Pons (tissue), 1 donor: ENCODE measurements around the gene GEMIN2.
"Not testable (repeated sequence)": the region's sequence is repeated elsewhere in the genome, so short reads cannot be mapped to it uniquely, and the experiment has no call there.

ENCODE experiments used
- DNase-seq: peaks from one replicate; pipeline ENCODE4 v3.0.0-alpha.2; 2016; ENCODE audit warnings: low spot score

The GEMIN2 gene

GRCh38 chr14:39177168-39177545, 63.0 kb downstream of the GEMIN2 start:
- no peak for DNase-seq

- no peak for DNase-seq
Measured at GRCh38 chr14:39179042-39179441, 64.9 kb downstream of the GEMIN2 start.

GRCh38 chr14:39180553-39180952, 66.4 kb downstream of the GEMIN2 start:
- no peak for DNase-seq

- DNase-seq = no peak
Measured at GRCh38 chr14:39181026-39181692, 67.0 kb downstream of the GEMIN2 start.

GRCh38 chr14:39181693-39182047, 67.5 kb downstream of the GEMIN2 start:
- DNase-seq = no peak

GRCh38 chr14:39182770-39183684, 68.9 kb downstream of the GEMIN2 start:
- DNase-seq = no peak

- DNase-seq = not testable (repeated sequence)
Measured at GRCh38 chr14:39183685-39184003, 69.5 kb downstream of the GEMIN2 start.

- DNase-seq = no peak
Measured at GRCh38 chr14:39184628-39185255, 70.6 kb downstream of the GEMIN2 start.

GRCh38 chr14:39185256-39186049, 71.3 kb downstream of the GEMIN2 start:
- no peak for DNase-seq
